Skin of body (tissue), 2 donors: ENCODE results near the gene NQO2. TPM values are rescaled to one million over a fixed set of nuclear protein-coding genes. Genes with fewer than 3 reads are reported as not detected.
A peak's percentile ranks its signal among the peaks of the same experiment; 100 is the strongest.
"Not testable (repeated sequence)": the region's sequence is repeated elsewhere in the genome, so short reads cannot be mapped to it uniquely, and the experiment has no call there.

ENCODE experiments used
- DNase-seq: peaks from one replicate; lab custom pipeline; 2025; lab: John Stamatoyannopoulos, UW
- total RNA-seq: library from RNA; depleted of rRNA; stranded (reverse); fragments of >200 nt; gene quantifications from one replicate; pipeline ENCODE4 v1.2.3, GENCODE V29; 2014

The NQO2 gene
- total RNA-seq, 1 donor from 2014 or later = 8.7 TPM

GRCh38 chr6:2970034-2970685, 29.5 kb upstream of the NQO2 start:
- DNase-seq = no peak

DNA sequence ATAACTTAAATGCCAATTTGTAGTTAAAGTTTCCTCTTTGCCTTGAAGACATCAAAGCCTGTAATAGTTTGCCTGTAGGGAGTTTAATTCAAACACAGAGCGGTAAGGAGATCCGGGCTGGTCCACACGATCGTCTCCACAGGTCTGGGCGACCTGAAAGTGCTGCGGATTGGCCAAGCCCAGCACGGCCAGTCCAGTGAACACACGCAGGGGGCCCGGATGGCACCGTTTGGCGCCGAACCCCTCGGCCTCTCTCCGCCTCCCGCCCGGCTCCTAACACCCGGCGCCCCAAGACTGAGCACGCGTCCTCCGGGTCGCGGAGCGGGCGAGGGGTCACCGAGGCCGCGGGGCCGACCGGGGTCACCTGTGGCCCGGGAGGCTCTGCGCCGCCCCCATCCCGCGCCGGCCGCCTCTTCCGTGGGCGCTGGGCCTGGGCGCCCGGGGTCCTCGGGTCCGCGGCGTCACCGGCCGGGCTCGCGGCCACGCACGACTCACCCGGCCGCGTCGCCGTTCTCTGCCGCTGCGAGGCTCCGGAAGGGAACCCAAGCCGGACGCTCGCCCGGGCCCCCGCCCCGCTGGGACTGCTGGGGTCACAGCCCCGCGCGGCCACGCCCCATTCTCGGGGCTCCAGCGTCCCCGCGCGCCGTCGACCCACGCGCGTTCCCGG, 28.8 kb upstream of the NQO2 start:
- DNase-seq = peak; percentile 21

- DNase-seq = peak; percentile 31
These were observed 28.1 kb upstream of the NQO2 start, which contains the start of gene SERPINB6 for GRCh38 chr6:2971420-2972218. SERPINB6 (minus strand) TSS chr6:2971567; CDS start chr6:2959332, 12,235 bp downstream.

- not testable (repeated sequence) for DNase-seq
These were observed 27.5 kb upstream of the NQO2 start for GRCh38 chr6:2972219-2972487.

DNA sequence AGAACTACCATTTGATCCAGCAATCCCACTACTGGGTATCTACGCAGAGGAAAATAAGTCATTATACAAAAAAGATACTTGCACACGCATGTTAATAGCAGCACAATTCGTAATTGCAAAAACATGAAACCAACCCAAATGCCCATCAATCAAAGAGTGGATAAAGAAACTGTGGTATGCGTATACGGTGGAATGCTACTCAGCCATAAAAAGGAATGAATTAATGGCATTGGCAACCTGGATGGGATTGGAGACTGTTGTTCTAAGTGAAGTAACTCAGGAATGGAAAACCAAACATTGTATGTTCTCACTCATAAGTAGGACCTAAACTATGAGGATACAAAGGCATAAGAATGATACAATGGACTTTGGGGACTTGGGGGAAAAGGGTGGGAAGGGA, 27.0 kb upstream of the NQO2 start:
- not testable (repeated sequence) for DNase-seq

DNA sequence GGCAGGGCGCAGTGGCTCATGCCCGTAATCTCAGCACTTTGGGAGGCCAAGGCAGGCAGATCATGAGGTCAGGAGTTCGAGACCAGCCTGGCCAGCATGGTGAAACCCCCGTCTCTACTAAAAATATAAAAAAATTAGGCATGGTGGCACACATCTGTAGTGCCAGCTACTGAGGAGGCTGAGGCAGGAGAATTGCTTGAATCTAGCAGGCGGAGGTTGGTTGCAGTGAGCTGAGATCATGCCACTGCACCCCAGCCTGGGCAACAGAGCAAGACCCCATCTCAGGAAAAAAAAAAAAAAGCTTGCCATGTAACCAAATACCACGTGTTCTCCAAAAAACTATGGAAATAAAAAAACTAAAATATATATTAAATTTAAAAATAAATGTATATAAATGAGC, 26.5 kb upstream of the NQO2 start:
- not testable (repeated sequence) for DNase-seq

DNA sequence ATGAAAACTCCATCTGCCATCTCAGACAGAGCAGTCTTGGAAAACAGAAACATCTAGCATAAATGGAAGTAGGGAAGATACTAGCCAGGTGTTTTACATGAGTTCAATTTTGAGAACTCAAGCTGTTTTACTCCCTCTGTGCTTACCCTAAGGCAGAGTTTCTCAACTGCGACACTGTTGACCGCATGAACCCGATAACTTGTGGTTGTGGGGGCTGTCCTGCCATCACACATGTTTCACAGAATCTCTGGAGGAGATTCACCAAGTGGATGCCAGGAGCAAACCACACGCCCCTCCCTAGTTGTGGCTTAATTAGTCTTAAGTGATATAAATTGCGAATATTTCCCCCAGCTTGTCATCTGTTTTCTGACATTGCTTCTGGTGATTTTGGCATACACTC, 26.0 kb upstream of the NQO2 start:
- no peak for DNase-seq

GRCh38 chr6:2976060-2976459, 23.6 kb upstream of the NQO2 start:
- no peak for DNase-seq

DNA sequence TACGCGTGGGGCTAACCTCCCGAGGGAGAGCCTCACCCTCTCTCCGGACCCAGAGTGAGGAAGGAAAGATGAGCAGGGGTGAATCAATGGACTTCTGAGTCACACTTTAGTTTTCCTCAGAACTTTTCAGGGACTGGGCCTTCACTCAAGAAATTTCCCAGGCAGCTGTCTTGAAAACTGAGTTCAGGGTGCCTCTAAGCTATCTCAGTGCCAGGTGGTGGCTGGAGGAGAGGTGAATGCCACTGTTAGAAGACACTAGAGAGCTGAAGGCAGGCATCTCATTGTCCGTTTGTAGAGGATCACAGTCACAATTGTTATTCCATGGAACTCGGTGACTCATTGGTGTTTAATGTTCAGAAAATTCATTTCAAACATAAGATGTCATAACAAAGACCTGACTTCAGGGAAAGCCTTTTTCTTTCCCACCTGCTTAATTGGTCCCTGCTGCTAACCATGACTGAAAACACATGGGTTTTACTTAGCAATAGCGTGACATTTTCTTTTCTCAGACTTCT, 23.1 kb upstream of the NQO2 start:
- DNase-seq = no peak

DNA sequence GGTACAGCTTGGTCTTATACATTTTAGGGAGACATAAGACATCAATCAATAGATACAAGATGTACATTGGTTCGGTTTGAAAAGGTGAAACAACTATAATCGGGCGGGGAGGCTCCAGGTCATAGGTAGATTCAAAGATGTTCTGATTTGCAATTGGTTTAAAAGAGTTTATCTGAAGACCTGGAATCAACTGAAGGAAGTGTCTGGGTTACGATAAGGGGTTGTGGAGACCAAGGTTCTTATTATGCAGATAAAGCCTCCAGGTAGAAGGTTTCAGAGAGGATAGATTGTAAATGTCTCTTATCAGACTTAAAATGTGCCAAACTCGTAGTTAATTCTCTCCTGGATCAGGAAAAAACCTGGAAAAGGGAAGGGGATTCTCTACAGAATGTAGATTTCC, 22.4 kb upstream of the NQO2 start:
- no peak for DNase-seq

DNA sequence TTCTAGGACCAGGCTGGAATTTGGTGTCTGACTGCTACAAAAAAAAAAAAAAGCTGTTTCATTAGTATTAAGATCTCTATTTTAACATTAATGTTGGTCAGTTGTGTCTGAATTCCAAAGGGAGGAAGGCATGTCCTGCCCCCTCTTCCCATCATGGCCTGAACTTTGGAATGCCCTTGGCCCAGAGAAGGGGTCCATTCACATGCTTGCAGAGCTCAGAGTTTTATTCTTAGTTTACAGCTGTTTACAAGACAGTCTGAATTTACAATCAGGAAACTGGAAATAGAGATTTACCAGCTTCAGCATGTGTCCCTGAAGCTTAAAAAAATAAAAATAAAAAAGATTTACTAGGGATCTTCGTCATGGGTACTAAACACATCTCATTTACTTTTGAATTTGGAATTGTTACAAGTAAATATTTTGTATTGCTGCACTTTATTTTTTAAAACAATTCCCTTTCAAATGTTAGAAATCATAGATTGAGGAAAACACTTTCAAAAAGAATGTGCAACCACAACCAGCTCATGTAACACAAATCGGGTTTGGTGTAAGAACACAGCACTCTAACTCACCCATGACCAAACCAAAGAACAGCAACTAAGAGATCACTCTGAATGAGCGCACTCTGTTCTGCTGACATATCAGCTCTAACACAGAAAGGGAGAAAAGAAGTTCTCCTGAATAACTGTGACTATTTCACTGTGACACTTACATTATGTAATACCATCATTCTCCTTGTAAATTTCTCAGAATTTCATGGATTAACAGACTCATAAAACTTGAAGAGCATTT, 21.7 kb upstream of the NQO2 start:
- DNase-seq = no peak

DNA sequence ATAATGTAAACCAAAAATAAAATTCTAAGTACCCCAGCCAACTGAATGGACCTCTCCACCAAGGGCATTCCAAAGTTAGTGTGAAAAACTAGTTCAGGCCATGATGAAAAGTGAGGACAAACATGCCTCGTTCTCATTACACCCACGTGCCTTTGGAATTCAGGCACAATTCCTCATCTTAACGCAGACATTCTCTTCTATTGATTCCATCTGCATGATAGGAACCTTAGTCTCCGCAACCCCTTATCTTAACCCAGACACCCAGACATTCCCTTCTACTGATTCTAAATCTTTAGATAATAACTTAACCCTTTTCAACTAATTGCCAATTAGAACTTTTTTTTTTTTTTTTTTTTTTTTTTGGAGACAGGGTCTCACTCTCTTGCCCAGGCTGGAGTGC, 20.8 kb upstream of the NQO2 start:
- no peak for DNase-seq

DNA sequence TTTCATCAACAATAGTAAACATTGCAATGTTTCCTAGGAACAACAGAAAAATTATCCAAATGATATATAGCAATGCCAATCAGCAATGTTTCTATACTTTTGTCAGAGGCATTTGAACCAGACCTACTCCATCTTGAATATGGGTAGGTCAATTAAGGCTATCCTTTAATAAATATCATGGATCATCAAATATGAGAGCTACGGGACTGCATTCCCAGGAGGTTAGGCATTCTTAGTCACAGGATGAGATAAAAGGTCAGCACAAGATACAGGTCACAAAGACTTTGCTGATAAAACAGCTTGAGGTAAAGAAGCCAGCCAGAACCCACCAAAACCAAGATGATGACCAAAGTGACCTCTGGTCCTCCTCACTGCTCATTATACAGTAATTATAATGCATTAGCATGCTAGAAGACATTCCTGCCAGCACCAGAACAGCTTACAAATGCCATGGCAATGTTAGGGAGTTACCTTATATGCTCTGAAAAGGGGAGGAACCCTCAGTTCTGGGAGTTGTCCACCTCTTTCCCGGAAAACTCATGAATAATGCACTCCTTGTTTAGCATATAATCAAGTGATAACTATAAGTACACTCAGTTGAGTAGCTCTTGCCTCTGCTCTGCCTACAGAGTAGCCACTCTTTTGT, 19.8 kb upstream of the NQO2 start:
- DNase-seq = no peak

DNA sequence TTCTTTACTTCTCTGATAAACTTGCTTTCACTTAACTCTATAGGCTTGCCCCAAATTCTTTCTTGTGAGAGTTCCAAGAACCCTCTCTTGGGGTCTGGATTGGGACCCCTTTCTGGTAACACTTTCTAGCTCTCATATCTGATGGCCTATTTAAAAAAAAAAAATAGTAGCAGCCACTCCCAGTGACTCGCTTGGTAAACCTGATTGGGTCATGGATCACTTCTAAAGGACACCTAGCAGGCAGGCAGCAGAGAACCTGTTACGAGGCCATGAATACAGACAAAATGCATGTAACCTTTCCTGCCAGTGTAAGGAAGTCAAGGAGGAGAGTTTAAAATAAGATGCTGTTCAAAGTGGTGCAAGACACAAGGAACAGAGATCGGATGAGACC, 19.2 kb upstream of the NQO2 start:
- no peak for DNase-seq

- DNase-seq = no peak
These were observed 17.1 kb upstream of the NQO2 start for GRCh38 chr6:2982426-2983117.

- DNase-seq = no peak
These were observed 14.8 kb upstream of the NQO2 start for GRCh38 chr6:2984738-2985406.

DNA sequence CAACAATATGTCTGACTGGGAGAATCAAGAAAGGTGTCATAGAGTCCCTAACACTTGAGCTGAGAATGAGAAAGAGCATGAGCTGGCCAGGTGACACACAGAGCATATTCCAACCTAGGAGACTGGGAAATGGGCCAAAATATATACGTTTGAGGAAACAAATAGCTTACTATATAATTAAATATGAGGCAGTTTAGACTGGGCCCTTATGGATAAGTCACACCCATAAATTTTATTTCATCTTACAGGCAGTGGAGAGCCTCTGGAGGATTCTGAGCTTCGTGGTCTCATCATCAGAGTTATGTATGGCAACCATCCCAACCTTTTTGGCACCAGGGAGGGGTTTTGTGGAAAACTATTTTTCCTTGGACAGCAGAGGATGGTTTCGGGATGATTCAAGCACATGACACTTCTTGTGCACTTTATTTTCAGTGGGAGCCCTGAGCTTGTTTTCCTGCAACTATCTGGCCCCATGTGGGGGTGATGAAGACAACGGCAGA, 12.9 kb upstream of the NQO2 start:
- DNase-seq = peak; percentile 83

DNA sequence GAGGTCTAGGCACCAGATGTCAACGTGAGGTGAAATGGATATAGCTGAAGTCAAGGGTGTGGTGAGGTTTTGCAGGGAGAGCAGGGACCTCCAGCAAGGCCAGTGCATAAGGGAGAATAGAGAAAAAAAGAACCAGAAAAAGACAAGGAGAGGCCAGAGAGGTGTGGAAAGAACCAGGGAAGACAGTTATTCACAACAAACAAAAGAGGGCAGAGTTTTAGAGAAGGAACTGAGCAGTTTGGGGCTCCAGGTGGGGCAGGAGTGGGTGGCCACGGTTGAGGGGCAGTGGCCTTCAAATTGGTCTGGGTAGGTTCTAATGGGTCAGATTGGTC, 11.6 kb upstream of the NQO2 start:
- DNase-seq = no peak

DNA sequence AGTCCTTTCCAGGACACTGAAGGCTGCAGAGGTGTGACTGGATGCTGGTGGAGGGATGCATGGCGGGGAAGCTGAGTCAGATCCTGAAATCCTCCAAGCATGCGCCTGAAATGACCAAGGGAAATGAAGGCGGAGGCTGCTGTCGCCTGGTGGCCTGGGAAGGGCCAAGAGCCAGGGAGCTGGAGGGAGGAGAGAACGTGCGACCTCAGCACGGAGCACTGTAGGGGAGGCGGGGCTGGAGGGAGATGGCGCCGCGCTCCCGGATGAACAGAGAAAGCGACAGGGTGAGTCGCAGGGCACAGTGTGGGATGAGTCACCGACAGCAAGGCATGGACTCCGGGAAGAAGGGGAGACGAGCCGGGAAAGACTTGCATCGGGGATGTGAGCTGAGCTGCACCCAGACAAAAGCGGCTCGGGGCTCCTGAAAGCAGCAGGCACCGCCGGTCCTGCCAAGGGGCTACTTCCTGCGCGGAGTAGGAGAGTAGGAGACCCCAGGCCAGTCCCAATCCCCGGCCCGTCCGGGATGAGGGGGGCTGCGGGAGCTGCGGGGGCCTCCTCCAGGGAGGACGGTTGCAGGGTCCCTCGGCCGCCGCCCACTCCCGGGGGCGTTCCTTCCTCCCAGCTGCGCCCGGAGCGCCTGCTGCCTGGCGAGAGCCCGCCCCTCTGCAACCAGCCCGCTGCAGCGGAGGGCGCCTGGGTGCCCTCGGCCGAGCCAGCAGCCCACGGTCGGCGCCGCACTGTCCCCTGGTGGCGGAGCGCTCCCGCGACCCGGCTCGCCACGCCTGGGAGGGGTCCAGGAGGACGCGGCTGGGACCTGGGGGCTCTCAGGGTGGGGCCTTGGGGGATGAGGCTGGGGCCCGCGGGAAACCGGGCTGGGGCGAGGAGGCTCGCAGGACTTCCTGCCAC, 11.0 kb upstream of the NQO2 start:
- DNase-seq = peak; percentile 85
